HG03520 (cell line): ENCODE data around the gene FAM135A.

Experiments used
- ATAC-seq: cut with Tn5 transposase; IDR thresholded peaks from one replicate; pipeline ENCODE4 v1.9.1; 2021; ENCODE audit warnings: mild to moderate bottlenecking, moderate library complexity; ENCODE audit not compliant: unreplicated experiment

Gene FAM135A

DNA sequence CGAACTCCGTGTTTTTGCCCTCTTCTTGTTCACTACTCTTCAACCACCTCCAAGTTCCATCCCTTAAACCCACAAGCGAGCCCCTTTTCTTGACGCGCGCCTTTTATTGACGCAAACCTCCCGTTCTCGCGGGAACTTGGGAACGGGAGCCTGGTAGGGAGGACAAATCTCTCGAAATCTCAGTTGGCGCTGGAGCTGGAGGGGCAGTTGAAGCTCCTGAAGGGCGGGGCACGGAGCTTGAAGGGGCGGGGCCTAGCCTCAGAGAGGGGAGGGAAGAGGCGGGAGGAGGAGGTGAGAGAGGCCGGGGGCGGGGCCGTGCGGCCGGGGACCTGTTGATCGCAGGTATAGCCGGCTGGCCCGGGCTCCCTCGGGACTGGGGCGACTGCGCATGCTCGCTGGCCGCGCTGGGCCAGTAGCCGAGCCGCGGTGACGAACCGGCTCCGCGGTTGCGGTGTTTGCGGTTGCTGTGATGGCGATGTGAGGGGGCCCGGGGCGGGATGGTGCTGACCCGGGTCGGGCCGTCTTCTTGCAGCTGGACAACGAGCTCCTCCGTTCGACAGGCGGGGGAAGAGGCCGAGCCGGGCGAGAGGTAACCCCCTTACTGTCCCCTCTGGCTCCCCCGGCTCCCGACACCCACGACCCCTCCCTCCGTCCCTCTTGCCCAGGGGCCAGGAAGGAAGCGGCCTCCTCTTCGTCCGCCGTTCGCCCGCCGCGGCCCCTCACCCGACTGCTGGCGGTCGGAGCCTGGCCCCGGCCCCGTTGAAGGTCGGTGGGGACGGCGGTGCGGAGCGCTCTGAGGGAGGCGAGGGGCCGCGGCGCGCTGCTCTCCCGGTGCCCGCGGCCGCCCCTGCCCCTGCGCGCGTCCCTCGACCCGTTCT, at the start of gene FAM135A:
FAM135A (plus strand) TSS at position 395 of the 878 bp plus-strand sequence. CDS start 14,835 bp downstream, outside the sequence.
- peak; percentile 85 for ATAC-seq

DNA sequence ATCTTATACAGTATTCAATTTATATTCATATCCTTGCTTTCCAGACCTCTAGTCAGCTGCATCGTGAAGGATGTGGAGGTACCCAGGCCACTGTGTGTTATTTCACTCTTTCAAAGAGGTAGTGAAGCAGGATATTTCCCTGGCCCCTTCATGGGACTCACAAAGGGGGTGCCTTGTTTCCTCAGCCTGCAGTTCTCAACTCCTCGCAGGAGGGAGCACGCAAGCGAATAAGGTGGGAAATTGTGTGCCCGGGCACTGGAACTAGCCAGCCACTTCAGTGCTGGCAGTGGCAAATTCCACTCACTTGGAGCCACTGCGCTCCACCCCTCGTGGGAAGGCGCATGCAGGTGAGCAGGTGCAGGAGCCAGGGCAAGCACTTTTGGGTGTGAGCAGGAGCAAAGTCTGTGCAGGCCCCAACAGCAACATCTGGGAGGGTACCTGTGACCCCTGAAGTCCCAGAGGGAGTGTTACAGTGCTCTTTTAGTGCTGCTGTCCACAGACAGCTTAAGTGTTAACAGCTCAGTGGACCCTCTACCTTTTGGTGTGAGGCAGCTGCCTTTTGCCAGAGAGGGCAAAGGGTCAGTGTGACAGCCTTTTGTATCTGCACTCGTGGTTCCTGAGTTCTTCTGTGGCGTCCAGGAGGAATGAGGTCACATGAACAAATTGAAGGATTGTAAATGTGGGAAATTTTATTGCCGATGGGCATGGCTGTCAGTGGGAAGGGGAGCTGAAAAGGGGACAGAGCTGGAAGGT, 49.4 kb upstream of the FAM135A start:
- no peak for ATAC-seq

DNA sequence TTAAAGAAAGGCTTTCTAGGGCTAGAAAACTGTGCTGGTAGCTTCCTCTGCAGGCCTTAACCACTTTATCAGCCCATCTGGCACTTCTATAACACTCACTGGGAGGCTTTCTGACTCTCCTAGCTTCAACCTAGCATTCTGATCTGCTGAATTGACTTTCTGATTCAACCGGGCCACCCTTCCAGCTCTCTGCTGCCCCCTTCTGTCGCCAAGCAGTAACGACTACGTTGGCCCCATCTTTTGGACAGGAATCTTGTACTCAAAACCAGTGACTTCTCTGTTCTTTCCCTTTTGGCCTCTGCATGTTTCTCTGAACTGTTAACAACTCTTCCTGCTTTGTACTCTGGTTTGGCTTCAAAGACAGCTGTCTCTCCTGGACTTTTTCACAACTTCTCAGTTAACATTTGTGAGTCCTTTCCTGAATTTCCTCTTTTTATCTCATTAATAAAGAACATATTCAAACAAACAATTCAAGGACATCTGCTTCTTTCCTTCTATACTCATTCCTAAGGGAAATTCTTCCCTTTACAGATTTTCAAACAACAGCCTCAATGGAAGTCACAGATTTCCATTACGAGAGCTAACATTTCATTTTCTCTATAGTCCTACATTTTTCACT, 43.9 kb upstream of the FAM135A start:
- peak; percentile 82 for ATAC-seq

DNA sequence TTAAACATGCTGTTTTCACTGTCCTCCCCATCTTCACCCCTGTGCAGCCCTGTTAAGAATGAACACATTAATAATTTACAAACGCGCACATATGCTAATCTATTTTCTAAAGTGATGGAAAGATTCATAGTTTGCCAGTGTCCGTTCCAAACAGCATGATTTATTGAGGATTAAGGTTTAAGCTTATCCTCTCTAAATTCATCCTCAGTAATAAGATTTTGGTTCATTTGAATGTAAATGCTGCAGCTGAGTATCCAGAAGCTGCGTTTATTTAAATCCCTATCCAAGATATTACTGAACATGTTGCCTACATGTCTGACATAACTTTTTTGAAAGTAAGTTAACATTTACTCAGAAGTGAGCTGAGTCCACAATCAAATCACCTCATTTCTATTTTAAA, 42.8 kb upstream of the FAM135A start:
- ATAC-seq: no peak

DNA sequence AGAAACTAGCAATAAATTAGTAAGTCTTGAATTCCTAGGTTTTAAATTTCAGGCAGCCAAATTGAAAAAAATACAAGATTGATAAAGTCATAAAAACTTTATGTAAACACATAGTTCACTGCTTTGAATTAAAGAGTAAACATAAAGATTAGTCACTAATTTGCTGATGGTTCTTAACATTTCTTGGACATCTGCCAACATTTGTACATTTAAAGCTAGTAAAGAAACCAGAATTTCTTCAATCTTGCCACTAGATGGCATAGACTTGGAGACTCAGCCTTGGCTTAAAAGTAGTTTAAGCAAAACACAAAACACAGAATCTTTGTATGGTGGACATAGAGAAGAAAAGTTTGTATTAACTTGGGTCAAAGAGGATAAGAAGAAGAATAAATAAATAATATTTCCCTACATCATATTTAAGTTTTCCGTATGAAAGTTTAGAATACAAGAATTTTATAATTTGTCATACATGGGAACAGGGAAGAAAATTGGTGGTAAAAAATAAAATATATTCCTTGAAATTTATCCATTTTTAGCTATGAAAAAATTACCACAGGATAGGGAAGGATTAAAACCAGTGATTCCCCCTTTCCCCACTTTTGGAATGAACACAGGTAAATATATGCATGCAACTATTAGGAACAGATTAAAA, 41.7 kb upstream of the FAM135A start:
- peak; percentile 40 for ATAC-seq

DNA sequence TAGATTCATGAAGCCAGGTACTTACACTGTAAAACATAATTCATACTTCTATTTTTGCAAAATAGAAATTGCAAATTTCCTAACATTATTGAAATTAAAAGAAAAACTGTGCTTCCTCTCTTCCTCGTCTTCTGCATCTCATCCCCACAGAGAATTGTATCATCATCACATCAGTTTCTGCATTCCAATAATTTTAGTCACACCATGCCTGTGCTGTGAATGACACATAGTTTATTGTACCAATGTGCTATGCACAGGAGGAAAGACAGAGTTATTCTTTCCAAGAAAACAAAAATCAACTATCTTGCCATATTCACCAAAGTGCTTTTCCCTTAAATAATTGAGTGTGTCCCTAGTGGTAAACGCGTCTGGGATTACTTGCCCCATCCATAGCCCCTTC, 38.1 kb upstream of the FAM135A start:
- no peak for ATAC-seq

DNA sequence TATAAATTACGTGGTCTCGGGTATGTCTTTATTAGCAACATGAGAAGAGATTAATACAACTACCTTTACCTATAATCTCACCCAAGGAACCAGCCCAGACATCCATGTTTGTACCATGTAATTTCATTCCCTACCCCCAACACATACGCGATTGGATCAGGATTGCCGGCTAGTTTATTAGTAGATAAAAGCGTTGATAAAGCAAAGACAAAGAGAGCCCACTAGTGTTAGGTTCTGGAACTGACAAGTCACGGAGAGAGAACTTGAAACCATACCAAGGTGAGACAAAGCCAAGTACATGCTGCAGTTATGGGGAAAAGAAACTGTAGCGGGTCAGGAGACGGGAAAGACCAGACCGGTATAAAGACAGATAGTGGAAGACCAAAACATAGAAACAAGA, 37.4 kb upstream of the FAM135A start:
- no peak for ATAC-seq

DNA sequence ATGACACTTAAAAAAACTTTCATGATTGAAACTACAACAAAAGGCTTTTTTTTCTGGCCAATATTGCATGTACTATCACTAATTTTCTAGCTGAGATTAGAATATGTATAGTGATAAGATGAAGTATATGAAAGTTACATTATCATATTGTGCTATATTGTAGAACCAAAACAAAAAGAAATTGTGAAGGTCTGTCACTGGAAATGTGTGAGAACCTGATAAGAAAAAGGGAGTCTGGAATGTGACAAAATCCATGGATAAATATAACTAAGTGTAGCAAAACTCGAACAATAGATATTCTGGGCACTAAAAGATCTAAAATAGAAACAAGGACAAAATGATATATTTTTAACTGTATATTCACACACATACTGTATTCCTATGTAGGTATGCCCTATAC, 36.7 kb upstream of the FAM135A start:
- ATAC-seq: no peak

DNA sequence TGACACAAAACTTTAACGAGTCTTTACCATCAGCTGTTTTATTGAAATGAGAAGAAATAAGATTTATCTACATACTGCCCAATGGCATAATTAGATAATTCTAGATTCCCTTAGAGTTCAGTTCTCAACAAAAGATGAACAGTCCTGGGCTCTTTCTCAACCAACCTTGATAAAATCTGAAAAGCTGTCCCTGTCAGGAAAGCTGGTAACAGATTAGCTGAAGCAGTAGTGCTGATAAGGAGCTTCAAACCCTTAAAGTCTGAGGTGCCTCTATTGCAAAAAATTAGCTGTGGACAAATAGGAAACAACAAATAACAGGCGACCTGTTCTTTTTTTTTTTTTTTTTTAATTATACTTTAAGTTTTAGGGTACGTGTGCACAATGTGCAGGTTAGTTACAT, 35.9 kb upstream of the FAM135A start:
- ATAC-seq: no peak

DNA sequence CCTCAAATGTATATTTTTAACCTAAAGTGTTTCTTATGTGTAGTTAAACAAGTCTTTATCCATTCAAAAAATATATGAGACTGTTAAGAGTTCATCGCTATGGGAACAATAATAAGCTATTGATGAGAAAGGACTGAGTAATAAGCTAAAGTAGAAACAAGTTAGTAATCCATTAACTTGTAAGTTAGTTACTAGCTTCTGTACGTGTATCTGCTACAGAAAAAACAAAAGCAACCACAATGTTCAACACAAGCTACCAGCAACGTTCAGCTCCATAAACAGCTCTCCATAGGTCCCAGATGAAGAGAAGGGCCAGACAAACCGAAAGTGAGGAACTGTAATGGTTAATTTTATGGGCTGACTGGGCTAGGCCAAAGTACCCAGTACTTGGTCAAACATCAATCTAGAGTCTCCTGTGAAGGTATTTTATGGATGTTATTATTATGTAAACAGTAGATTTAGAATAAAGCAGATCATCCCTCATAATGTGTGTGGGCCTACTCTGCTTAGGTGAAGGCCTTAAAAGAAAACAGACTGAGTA, 33.8 kb upstream of the FAM135A start:
- no peak for ATAC-seq

DNA sequence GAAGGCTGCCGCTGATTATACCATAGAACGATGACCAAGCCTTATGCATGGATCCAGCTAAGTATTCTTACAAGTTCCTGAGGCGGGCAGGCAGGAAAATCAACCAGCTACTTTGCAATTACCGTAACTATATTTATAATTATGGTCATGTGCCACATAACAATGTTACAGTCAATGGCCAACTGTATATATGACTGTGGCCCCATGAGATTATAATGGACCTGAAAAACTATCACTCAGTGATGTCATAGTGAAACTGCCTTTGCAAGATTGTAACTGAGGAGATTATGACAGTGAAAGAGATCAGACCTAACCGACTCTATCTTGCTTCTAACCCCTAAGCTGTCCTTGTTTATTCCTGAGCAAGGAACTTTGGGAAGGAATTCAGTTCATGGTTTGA, 33.1 kb upstream of the FAM135A start:
- ATAC-seq: peak; percentile 97

DNA sequence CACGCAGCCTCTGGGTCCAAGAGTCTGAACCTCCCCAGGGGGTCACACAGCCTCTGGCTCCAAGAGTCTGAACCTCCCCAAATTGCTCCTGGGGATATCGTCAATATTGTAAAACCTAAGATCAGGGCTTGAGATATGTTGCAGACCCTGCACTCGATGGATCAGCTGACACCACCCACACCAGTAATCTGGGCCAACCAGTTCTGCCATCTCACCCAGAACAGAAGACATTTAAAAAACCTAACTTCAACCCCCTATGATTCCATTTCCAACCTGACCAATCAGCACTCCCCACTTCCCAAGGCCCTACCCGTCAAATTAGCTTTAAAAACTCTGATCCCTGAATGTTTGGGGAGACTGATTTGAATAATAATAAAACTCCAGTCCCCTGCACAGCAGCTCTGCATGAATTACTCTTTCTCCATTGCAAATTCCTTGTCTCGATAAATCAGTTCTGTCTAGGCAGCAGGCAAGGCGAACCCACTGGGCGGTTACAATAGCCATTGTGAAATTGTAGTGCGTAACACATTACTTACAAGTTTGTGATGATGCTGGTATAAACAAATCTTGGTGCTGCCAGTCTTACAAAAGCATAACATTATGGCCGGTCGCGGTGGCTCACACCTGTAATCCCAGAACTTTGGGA, 32.4 kb upstream of the FAM135A start:
- ATAC-seq: no peak

DNA sequence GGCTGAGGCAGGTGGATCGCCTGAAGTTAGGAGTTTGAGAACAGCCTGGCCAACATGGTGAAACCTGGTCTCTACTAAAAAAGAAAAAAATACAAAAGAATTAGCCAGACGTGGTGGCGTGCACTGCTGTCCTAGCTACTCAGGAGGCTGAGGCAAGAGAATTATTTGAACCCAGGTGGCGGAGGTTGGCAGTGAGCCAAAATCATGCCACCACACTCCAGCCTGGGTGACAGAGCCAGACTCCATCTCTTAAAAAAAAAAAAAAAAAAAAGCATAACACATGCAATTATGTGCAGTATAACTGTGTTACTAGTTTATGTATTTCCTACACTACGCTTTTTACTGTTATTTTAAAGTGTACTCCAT, 31.9 kb upstream of the FAM135A start:
- no peak for ATAC-seq

DNA sequence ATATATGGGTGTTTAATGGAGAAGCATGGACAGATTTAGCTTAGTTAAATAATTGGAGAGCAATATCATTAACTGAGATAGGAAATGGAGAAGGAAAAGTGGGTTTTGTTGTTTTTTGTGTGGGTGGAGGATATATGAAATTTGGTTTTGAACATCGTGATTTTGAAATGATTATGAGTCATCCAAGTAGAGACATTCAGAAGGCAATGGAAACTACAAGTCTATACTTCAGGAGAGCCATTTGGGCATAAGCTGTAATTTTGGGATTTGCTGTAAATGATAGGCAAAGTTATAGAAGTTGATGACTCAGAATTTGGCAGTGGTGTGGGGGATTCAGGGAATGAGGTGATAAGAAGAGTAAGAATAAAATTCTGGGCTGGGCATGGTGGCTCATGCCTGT, 27.4 kb upstream of the FAM135A start:
- no peak for ATAC-seq

DNA sequence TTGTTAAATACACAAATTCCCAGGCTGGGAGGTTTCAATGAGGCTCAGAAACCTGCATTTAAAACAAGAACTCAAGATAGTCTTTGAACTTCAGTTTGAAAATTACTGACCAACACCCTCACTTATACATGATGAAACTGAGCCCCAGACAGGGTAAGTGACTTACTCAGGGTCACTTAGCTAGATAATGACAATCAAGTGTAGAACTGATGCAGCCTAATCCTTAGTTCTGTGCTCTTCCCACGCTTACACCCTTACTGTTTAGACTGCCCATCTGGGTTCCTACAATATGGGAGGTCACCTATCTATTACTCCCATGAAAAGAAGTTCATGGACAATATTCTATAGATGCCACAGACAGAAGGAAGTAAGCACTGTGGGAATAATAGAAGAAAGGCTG, 24.5 kb upstream of the FAM135A start:
- no peak for ATAC-seq

DNA sequence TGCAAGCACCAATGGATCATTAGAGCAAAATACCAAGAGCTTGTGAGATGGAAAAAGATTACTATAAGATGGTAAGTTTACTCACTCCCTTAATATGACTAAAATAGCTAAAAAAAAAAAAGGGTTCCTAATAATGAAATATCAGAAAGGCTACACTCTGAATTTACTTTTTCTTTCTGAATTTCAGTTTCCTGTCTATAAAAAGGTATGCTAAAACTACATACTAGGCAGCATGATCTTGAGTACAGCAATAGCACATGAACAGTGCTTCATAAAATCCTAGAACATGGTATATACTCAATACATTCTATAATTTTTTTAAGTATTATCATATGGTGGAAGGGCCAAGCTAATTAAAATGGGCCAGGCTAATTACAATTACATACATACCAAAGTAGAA, 24.0 kb upstream of the FAM135A start:
- no peak for ATAC-seq

DNA sequence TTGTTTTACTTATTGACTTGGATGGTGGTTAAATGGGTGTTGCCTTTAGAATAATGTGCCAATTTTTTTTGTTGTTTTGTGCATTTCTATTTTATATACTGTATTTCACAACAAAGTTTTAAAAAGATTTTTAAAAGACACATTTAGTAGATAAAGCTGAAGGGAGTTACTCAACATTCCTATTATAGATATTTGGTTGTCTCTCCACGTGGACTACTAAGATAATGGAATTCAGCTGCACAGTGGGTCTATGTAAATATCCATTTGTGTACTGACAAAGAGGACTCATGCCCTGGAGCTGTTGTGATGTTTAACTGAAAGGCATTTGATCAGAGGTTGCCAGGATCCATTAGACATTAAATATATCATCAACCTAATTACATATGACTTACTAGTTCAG, 23.2 kb upstream of the FAM135A start:
- ATAC-seq: no peak

DNA sequence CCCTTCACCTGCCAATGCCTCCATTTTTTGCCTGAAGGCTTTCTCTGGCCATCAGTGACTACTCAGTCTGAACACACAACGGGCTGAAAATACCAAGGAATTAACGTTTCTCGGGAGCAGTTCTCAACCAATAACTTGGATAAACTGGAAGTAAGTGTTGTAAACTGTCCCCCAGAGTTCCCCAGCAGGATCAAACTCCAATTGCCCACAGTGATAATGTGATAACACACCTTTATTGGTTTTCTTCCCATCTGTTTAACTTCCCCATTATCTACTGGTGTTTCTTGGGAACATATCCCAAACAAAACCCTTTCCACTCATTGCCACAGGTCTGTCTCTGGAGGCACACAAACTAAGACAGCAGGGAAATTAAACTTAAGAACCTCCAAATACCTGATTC, 21.8 kb upstream of the FAM135A start:
- no peak for ATAC-seq

DNA sequence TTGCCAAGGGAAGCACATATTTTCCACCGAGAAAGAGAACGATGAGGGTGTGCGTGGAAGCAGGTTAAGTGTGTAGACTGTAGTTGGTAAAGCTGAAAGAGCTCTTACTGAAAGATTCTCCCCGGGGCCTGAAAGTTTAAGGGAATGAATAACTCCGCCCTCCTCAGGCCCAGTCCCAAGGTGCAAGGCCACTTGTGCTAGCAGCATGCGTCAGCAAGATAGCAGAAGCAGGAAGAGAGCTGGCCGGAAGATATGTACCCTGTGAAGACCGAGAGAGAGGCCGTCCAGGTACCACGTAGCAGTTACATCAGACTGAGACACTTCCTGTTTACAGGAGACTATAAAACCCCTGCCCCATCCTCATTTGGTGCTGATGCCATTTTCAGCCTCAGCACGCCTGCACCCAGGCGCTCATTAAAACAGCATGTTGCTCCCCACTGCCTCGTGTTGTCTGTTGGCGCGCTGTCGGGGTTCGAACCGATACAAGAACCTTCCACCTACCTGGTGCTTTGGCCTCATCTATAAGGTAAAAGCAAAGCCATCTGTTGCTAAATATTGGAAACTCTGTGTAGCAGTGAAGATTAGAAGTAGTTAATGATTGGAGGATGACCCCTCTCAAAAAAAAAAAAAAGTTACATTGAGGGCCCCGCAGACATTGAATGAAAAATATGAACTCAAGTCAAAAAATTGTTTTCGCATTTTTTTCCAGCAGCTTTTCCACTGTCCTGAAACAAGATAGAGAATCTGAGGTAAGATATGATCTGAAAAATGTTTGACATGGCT, 18.6 kb upstream of the FAM135A start:
- no peak for ATAC-seq

DNA sequence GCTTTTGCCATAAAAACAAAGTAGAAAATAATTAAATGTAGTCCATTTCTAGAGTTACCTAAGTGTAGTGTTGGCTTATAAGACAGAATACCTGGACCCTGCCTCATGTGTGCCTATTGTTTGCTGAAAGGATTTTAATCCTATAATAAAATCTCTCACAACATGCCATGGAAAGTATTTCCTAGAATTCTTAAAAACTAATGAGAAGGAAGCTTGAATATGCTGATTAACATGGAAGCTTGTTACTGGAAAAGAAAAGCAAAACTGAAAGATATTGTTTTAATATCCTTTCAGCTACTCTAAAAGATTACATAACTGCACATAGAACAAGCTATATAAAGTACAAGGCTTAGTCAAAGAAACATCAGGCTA, 18.0 kb upstream of the FAM135A start:
- no peak for ATAC-seq
